Measurements from ENCODE around the gene ITIH4.
A peak's percentile ranks its signal among the peaks of the same experiment; 100 is the strongest.

The ITIH4 gene

GRCh38 chr3:52827866-52828376 lies 2.6 kb downstream of the ITIH4 start:
- DNase-seq (ENCODE audit: low read depth), result peak; percentile 10
- H3K4me3 ChIP-seq (ENCODE audit: low read depth, low read length), result no peak overlapping the region
- TF ChIP-seq, protein P1, sequence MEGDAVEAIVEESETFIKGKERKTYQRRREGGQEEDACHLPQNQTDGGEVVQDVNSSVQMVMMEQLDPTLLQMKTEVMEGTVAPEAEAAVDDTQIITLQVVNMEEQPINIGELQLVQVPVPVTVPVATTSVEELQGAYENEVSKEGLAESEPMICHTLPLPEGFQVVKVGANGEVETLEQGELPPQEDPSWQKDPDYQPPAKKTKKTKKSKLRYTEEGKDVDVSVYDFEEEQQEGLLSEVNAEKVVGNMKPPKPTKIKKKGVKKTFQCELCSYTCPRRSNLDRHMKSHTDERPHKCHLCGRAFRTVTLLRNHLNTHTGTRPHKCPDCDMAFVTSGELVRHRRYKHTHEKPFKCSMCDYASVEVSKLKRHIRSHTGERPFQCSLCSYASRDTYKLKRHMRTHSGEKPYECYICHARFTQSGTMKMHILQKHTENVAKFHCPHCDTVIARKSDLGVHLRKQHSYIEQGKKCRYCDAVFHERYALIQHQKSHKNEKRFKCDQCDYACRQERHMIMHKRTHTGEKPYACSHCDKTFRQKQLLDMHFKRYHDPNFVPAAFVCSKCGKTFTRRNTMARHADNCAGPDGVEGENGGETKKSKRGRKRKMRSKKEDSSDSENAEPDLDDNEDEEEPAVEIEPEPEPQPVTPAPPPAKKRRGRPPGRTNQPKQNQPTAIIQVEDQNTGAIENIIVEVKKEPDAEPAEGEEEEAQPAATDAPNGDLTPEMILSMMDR (conservative IDR thresholded peaks at IDR 0.05; ENCODE audit: low read depth, low read length), result no peak

GRCh38 chr3:52827441-52827840 lies 3.0 kb downstream of the ITIH4 start:
- peak; percentile 49 for DNase-seq (ENCODE audit: low read depth)
- no peak overlapping the region for H3K4me3 ChIP-seq (ENCODE audit: low read depth, low read length)
- TF ChIP-seq, protein P1 (conservative IDR thresholded peaks at IDR 0.05; ENCODE audit: low read depth, low read length), result no peak

GRCh38 chr3:52824037-52824436 lies 6.4 kb downstream of the ITIH4 start:
- no peak for DNase-seq (ENCODE audit: low read depth)

DNA sequence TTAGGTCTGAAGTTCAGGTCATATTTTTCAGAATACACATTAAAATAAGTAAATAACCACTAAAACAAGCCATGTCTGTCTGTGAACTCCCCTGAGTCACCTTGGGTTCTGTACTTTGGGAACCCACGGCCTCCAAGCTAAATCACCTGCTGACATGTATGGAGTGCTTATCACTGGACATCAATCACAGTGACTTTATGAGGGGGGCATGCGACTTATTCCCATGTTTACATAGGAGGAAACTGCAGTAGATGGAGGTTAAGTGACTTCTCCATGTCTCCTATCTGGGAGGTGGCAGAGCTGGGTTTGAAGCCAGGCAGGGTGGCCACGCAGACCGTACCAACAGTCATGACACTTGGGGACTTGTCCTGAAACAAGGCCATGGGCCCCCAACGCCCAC lies 8.1 kb downstream of the ITIH4 start:
- DNase-seq (ENCODE audit: low read depth), result no peak
- TF ChIP-seq, protein P1 (conservative IDR thresholded peaks at IDR 0.05; ENCODE audit: low read depth, low read length), result no peak
- no peak overlapping the region for H3K4me3 ChIP-seq (ENCODE audit: low read depth, low read length)

More at GRCh38 chr3:52824037-52824436, 6.4 kb downstream of the ITIH4 start:
- no peak overlapping the region for H3K4me3 ChIP-seq (ENCODE audit: low read depth, low read length)
- TF ChIP-seq, protein P1 (conservative IDR thresholded peaks at IDR 0.05; ENCODE audit: low read depth, low read length), result no peak

- DNase-seq (ENCODE audit: low read depth), result peak; percentile 53
- H3K4me3 ChIP-seq (ENCODE audit: low read depth, low read length), result no peak overlapping the region
- TF ChIP-seq, protein P1 (conservative IDR thresholded peaks at IDR 0.05; ENCODE audit: low read depth, low read length), result peak; percentile 79
Observed at GRCh38 chr3:52820736-52821135, 9.7 kb downstream of the ITIH4 start.

GRCh38 chr3:52819936-52820335 lies 10.5 kb downstream of the ITIH4 start:
- no peak overlapping the region for H3K4me3 ChIP-seq (ENCODE audit: low read depth, low read length)
- TF ChIP-seq, protein P1 (conservative IDR thresholded peaks at IDR 0.05; ENCODE audit: low read depth, low read length), result no peak
- no peak for DNase-seq (ENCODE audit: low read depth)

GRCh38 chr3:52817860-52818259 lies 12.6 kb downstream of the ITIH4 start:
- DNase-seq (ENCODE audit: low read depth), result no peak
- H3K4me3 ChIP-seq (ENCODE audit: low read depth, low read length), result no peak overlapping the region
- TF ChIP-seq, protein P1 (conservative IDR thresholded peaks at IDR 0.05; ENCODE audit: low read depth, low read length), result no peak
